NCI-H2196 (cell line): ENCODE measurements around the gene TPD52L2.

ENCODE experiments used
- DNase-seq: peaks from one replicate; lab custom pipeline; 2025; ENCODE audit not compliant: unreplicated experiment; lab: John Stamatoyannopoulos, UW

TPD52L2 gene

GRCh38 chr20:63930971-63931553, 66.0 kb downstream of the TPD52L2 start:
- DNase-seq, result no peak

DNA sequence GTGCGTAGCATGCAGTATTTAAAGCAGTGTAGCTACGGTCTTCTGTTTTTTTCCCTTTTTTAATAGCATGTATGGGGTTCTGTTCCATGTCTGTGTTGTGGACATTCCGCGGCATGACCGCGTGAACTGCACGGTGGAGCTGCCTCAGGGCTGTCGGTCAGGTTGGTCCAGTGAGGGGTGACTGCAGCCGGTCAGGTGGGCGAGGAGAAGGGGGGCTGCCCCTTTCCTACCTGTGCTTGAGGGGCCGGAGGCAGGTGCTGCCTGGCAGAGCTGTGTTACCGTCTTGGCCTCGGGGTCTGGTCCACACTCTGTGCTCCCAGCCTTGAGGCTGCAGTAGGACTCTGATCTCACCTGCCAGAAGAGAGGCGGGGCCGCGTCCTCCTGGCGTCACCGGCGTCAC, 66.7 kb downstream of the TPD52L2 start:
- DNase-seq, result no peak

GRCh38 chr20:63932606-63933160, 67.6 kb downstream of the TPD52L2 start:
- DNase-seq, result no peak

DNA sequence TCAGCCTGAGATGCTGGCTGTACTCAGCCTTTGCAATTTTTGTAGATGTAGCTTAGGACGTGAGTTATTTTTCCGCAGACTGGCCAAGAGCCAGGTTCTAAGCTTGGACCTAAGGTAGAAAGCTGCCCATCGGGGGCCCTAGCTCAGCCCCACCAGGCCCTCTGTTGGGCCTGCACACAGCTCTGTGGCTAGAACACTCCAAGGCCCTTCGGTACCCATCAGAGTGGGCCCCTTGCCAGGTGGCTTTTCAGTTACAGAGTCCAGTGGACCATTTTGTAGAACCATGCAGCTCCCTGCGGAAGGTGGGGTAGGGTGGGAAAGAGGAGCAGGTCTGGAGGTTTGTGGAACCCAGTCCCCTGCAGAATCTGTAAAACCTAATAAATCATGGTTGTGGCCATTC, 68.6 kb downstream of the TPD52L2 start:
- DNase-seq, result no peak

DNA sequence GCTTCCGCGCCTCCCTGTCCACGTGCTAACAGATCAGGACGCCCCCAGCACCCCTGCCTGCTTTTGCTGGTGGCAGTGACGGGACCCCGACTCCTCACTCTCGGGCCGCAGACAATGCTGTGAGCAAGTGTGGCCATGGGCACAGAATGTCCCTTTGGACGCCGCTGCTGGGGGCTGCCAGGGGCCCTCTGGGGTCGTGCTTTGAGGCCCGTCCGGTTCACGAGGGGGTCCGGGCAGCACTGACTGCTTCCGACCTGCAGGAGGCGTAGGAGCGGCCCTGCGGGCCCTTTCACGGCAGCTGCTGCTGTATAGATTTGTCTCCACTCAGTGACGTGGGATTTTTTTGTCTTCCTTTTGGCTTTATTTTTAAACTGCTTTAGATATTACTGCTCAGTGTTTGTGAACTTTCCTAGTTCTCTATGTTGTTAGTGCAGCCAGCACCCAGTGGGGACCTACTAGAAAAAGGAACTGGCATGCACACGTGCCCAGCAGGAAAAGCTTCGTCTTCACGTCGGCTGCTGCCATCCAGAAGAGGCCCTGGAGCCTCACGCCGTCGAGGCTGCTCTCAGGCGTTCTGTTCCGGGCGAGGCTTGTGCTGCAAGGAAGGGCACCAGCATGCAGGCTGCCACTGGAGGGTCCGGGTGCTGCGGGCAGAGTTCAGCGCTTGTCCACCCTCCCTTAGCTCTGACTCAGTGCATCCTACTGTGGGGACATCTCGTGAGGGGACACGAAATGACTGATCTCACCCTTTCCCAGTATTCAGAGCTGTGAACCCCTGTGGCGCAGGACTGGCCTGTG, 69.4 kb downstream of the TPD52L2 start:
- no peak for DNase-seq

DNA sequence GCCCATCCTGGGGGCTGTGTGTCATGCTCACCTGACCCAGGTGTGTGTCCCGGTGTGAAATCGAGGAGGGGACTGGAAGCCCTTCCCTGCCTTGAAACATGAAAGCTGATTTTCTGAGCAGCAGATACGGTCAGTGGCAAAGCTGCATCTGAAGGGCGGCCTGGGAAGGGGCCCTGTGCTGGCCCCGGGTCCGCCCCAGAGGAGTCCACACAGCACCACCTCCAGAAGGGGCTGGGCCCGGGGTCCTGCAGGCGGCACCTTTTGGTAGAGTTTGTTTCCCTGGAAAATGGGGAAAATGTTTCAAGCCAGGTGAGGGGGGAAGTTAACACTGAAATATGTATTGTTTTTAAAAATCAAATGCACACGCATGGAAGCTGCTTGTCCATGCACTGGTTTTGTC, 70.4 kb downstream of the TPD52L2 start:
- DNase-seq, result no peak

DNA sequence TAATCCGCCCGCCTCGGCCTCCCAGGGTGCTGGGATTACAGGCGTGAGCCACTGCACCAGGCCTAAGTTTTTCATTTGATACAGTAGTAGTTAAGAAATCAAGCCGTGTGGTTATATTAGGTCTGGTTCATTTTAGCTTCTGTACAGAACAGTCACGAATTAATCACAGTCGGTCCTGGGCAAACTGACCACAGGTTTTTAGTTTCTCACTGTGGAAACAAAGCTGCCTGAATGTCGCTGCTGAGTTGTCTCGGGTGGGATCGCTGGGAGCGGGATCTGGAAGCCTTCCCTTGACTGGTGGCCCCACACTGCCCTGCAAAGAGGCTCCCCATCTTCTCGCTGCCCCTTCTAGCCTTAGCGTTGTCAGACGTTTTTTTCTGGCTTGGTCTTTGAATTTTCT, 72.5 kb downstream of the TPD52L2 start:
- no peak for DNase-seq

- DNase-seq, result no peak
These were observed 74.2 kb downstream of the TPD52L2 start for GRCh38 chr20:63939061-63939935.

GRCh38 chr20:63940071-63940471, 75.0 kb downstream of the TPD52L2 start:
- DNase-seq, result no peak

- no peak for DNase-seq
These were observed 75.6 kb downstream of the TPD52L2 start for GRCh38 chr20:63940472-63941266.
